Psoas muscle (tissue), 8 donors: Measurements from ENCODE around the gene TMEM181. TPM values are rescaled to one million over a fixed set of nuclear protein-coding genes. Genes with fewer than 3 reads are reported as not detected.
"Not testable (repeated sequence)": the region's sequence is repeated elsewhere in the genome, so short reads cannot be mapped to it uniquely, and the experiment has no call there.

Experiments
- ATAC-seq, 4 donors: fragments of 200-7000 bp; cut with Tn5 transposase; one replicate each; pipeline ENCODE4 v1.9.1; 2020; ENCODE audit warnings: moderate library complexity in 3 of 4, mild to moderate bottlenecking in 2 of 4
- DNase-seq, 2 donors: peaks; one replicate each; pipeline ENCODE4 v3.0.0-alpha.2; 2020
- H3K27ac ChIP-seq: fragments of 200-600 bp; one replicate; pipeline ENCODE4 v1.8.0; 2022
- H3K27me3 ChIP-seq, 3 donors: fragments of 200-600 bp in 1 of 3; one replicate each; pipeline versions ENCODE4 v1.6.1 to v1.8.0; 2013 to 2022; ENCODE audit warnings: low read length in 2 of 3, mild to moderate bottlenecking in 2 of 3, moderate library complexity in 1 of 3; ENCODE audit not compliant: insufficient read depth in 3 of 3
- H3K36me3 ChIP-seq, 2 donors: fragments of 200-600 bp in 1 of 2; one replicate each; pipeline versions ENCODE4 v1.6.1 to v1.8.0; 2013 to 2022; ENCODE audit warnings: low read depth in 1 of 2, mild to moderate bottlenecking in 1 of 2, moderate library complexity in 1 of 2; ENCODE audit not compliant: insufficient read depth in 1 of 2
- H3K4me1 ChIP-seq: fragments of 200-600 bp; one replicate; pipeline ENCODE4 v1.8.0; 2022
- H3K4me3 ChIP-seq: fragments of 200-600 bp; one replicate; pipeline ENCODE4 v1.8.0; 2022; ENCODE audit warnings: mild to moderate bottlenecking
- H3K9me3 ChIP-seq: fragments of 200-600 bp; one replicate; pipeline ENCODE4 v1.8.0; 2022
- CTCF ChIP-seq: fragments of 200-600 bp; IDR thresholded peaks from one replicate; pipeline ENCODE4 v1.8.0; 2022; ENCODE audit warnings: antibody characterized with exemption
- WGBS, 3 donors: extraction: QIAGEN DNeasy Blood & Tissue Kit; methylation state at CpG; one replicate each; pipeline versions ENCODE4 v1.1.6 to v1.1.7; 2013; 5-methylcytosine and 5-hydroxymethylcytosine counted together
- intact Hi-C, 2 donors: fragments of 100-400 bp; cut with DNase I; formaldehyde crosslinking; loops; one replicate each; pipeline versions ENCODE4 v1.11.0 to v1.14.2; 2022
- polyA plus RNA-seq, 3 donors: library from polyadenylated mRNA; stranded (reverse); fragments of 200-250 nt; gene quantifications; one replicate each; pipeline ENCODE4 v1.2.3, GENCODE V29; 2013
- total RNA-seq, 4 donors: library from RNA; stranded (reverse); fragmentation: NEBNext Ultra II Directional in 2 of 4; extraction: Animal tissue kit (Norgen Biotek cat#: 25700) in 2 of 4; gene quantifications; one replicate each; pipeline versions ENCODE4 v1.2.1 to v1.2.4, GENCODE V29; 2021 to 2023
- donor health status: healthy with polysubstance abuse.
- donor health status: DM: no; HTN: no; CAD: no; lungs with moderate emphysema.
- donor health status: Bipolar disorder and iron deficiency.
- donor health status: healthy.
- donor health status: DM: yes; HTN: yes; CAD: no.
- donor health status: DM: no; HTN: no; CAD: no.
- donor health status: DM: no; HTN: no; CAD: no.
- donor health status: DM: yes; HTN: yes; CAD: no.

TMEM181 gene
- total and polyA plus RNA-seq, 7 donors: 6.8 to 16.2 (median 12.2) TPM

- no peak for ATAC-seq
- DNase-seq: no peak
- Histone ChIP-seq H3K27me3 (peaks cover 0 to 24% (median 2%) of the 10 kb centered on the region in 3 donors), H3K27ac (no peak overlapping the region), H3K4me1 (no peaks in the 10 kb centered on the region), H3K4me3 (no peak overlapping the region), H3K36me3 (no peaks in the 10 kb centered on the region), H3K9me3 (peaks cover 10% of the 10 kb centered on the region)
- WGBS, 3 donors: 94 to 95% (median 94%) methylated on average over 15 of the region's 15 CpGs
- no peak for TF ChIP-seq CTCF
- intact Hi-C loops: no loop called here
Observed at GRCh38 chr6:158524311-158524710, 35.6 kb upstream of the TMEM181 start.

- intact Hi-C loops, DNase-seq, H3K4me1 ChIP-seq, H3K36me3 ChIP-seq, ATAC-seq, H3K4me3 ChIP-seq, H3K27ac ChIP-seq: not testable (repeated sequence)
- Histone ChIP-seq H3K9me3 (peaks cover 10% of the 10 kb centered on the region), H3K27me3 (peaks cover 0 to 13% (median 2%) of the 10 kb centered on the region in 3 donors)
- 85 to 90% (median 89%) methylated on average over 1 of the region's 1 CpG for WGBS, 3 donors
Observed at GRCh38 chr6:158527858-158528257, 32.0 kb upstream of the TMEM181 start.

GRCh38 chr6:158528826-158529225 lies 31.1 kb upstream of the TMEM181 start:
- TF ChIP-seq CTCF: no peak
- no peak for ATAC-seq
- no peak overlapping the region for H3K27ac ChIP-seq
- no peaks in the 10 kb centered on the region for H3K4me1 ChIP-seq
- H3K9me3 ChIP-seq: peaks cover 10% of the 10 kb centered on the region
- intact Hi-C loops: no loop called here
- peaks cover 0 to 16% (median 2%) of the 10 kb centered on the region in 3 donors for H3K27me3 ChIP-seq
- no peaks in the 10 kb centered on the region for H3K36me3 ChIP-seq
- no peak overlapping the region for H3K4me3 ChIP-seq
- no peak for DNase-seq
- 78 to 81% (median 78%) methylated on average over 6 of the region's 6 CpGs for WGBS, 3 donors

GRCh38 chr6:158529629-158530028 lies 30.3 kb upstream of the TMEM181 start:
- no peak overlapping the region for H3K4me3 ChIP-seq
- no peak for TF ChIP-seq CTCF
- DNase-seq: no peak
- no peaks in the 10 kb centered on the region for H3K36me3 ChIP-seq
- ATAC-seq: no peak
- H3K4me1 ChIP-seq: no peaks in the 10 kb centered on the region
- intact Hi-C loops: no loop called here
- peaks cover 10% of the 10 kb centered on the region for H3K9me3 ChIP-seq
- peaks cover 0 to 14% (median under 1%) of the 10 kb centered on the region in 3 donors for H3K27me3 ChIP-seq
- WGBS, 3 donors: 70 to 79% (median 72%) methylated on average over 8 of the region's 8 CpGs
- no peak overlapping the region for H3K27ac ChIP-seq

- Histone ChIP-seq H3K27me3 (peaks cover 3 to 21% (median 7%) of the 10 kb centered on the region in 3 donors), H3K4me1 (no peaks in the 10 kb centered on the region), H3K27ac (no peak overlapping the region), H3K9me3 (peaks cover 10% of the 10 kb centered on the region), H3K4me3 (no peak overlapping the region), H3K36me3 (no peaks in the 10 kb centered on the region)
- 81 to 86% (median 83%) methylated on average over 4 of the region's 4 CpGs for WGBS, 3 donors
- TF ChIP-seq CTCF: no peak
- DNase-seq: no peak
- no peak for ATAC-seq
- intact Hi-C loops: no loop called here
Observed at GRCh38 chr6:158531566-158531965, 28.3 kb upstream of the TMEM181 start.
